ENCODE results near the gene DHRSX.
"Not testable (repeated sequence)": the region's sequence is repeated elsewhere in the genome, so short reads cannot be mapped to it uniquely, and the experiment has no call there.

Gene DHRSX

GRCh38 chrX:2371026-2371711 lies 129.6 kb downstream of the DHRSX start:
- no peak for TF ChIP-seq CTCF (IDR thresholded peaks at IDR 0.05; ENCODE audit: insufficient read depth, missing control alignments)
- DNase-seq (ENCODE audit: insufficient read length, low spot score) (no peak), FAIRE-seq (no peak)

- no peak for DNase-seq (ENCODE audit: insufficient read length, low spot score)
- no peak for TF ChIP-seq CTCF (IDR thresholded peaks at IDR 0.05; ENCODE audit: insufficient read depth, missing control alignments)
- FAIRE-seq = no peak
Observed at GRCh38 chrX:2370456-2370855, 130.3 kb downstream of the DHRSX start.

- DNase-seq (ENCODE audit: insufficient read length, low spot score) (no peak), FAIRE-seq (no peak)
- TF ChIP-seq CTCF (IDR thresholded peaks at IDR 0.05; ENCODE audit: insufficient read depth, missing control alignments) = no peak
Observed at GRCh38 chrX:2369206-2369605, 131.6 kb downstream of the DHRSX start.

- TF ChIP-seq CTCF (IDR thresholded peaks at IDR 0.05; ENCODE audit: insufficient read depth, missing control alignments) = no peak
- FAIRE-seq (no peak), DNase-seq (ENCODE audit: insufficient read length, low spot score) (no peak)
Observed at GRCh38 chrX:2360731-2361130, 140.0 kb downstream of the DHRSX start.

- DNase-seq (ENCODE audit: insufficient read length, low spot score) = not testable (repeated sequence)
Observed at GRCh38 chrX:2359522-2359921, 141.3 kb downstream of the DHRSX start.

GRCh38 chrX:2351999-2352995 lies 148.5 kb downstream of the DHRSX start:
- no peak for FAIRE-seq
- no peak for TF ChIP-seq CTCF (IDR thresholded peaks at IDR 0.05; ENCODE audit: insufficient read depth, missing control alignments)
- no peak for DNase-seq (ENCODE audit: insufficient read length, low spot score)

More at GRCh38 chrX:2359522-2359921, 141.3 kb downstream of the DHRSX start:
- not testable (repeated sequence) for FAIRE-seq

- no peak for DNase-seq (ENCODE audit: insufficient read length, low spot score)
- no peak for FAIRE-seq
- no peak for TF ChIP-seq CTCF (IDR thresholded peaks at IDR 0.05; ENCODE audit: insufficient read depth, missing control alignments)
Observed at GRCh38 chrX:2351321-2351720, 149.5 kb downstream of the DHRSX start.

GRCh38 chrX:2350703-2351102 lies 150.1 kb downstream of the DHRSX start:
- FAIRE-seq; DNase-seq (ENCODE audit: insufficient read length, low spot score): not testable (repeated sequence)

- DNase-seq (ENCODE audit: insufficient read length, low spot score); FAIRE-seq: not testable (repeated sequence)
Observed at GRCh38 chrX:2350036-2350435, 150.7 kb downstream of the DHRSX start.
